ENCODE measurements around the gene CACNG4.

CACNG4 gene

GRCh38 chr17:67041531-67041930 is 77.0 kb downstream of the CACNG4 start:
- no peak for DNase-seq (ENCODE audit: low read depth)
- TF ChIP-seq, protein P1, sequence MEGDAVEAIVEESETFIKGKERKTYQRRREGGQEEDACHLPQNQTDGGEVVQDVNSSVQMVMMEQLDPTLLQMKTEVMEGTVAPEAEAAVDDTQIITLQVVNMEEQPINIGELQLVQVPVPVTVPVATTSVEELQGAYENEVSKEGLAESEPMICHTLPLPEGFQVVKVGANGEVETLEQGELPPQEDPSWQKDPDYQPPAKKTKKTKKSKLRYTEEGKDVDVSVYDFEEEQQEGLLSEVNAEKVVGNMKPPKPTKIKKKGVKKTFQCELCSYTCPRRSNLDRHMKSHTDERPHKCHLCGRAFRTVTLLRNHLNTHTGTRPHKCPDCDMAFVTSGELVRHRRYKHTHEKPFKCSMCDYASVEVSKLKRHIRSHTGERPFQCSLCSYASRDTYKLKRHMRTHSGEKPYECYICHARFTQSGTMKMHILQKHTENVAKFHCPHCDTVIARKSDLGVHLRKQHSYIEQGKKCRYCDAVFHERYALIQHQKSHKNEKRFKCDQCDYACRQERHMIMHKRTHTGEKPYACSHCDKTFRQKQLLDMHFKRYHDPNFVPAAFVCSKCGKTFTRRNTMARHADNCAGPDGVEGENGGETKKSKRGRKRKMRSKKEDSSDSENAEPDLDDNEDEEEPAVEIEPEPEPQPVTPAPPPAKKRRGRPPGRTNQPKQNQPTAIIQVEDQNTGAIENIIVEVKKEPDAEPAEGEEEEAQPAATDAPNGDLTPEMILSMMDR (conservative IDR thresholded peaks at IDR 0.05; ENCODE audit: low read length): no peak
- H3K4me3 ChIP-seq (ENCODE audit: low read length): no peak overlapping the region

- DNase-seq (ENCODE audit: low read depth): no peak
- TF ChIP-seq, protein P1 (conservative IDR thresholded peaks at IDR 0.05; ENCODE audit: low read length): no peak
- H3K4me3 ChIP-seq (ENCODE audit: low read length): no peak overlapping the region
Observed at GRCh38 chr17:67041941-67042899, 77.7 kb downstream of the CACNG4 start.

DNA sequence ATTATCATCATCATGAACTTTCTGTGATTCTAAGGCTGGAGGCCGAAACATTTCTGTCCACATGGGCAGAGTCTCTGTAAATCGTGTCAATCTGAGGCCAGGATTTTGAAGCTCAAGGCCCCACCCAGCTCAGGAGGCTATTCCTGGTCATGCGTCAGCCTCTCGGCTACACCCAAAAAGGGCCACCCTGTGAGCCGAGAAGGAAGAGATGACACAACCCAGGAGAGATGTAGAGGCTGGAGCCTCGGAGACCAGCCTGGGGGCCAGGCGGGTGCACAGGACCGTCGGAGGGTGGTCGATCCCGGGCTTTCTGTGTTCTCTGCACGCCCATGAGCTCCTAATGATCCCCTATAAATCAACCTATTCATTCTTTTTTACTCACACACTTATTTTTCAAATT is 78.8 kb downstream of the CACNG4 start:
- no peak for DNase-seq (ENCODE audit: low read depth)
- H3K4me3 ChIP-seq (ENCODE audit: low read length): no peak overlapping the region
- TF ChIP-seq, protein P1 (conservative IDR thresholded peaks at IDR 0.05; ENCODE audit: low read length): no peak

- TF ChIP-seq, protein P1 (conservative IDR thresholded peaks at IDR 0.05; ENCODE audit: low read length): no peak
- no peak within 1 kb of the TSS for H3K4me3 ChIP-seq (ENCODE audit: low read length)
- DNase-seq (ENCODE audit: low read depth): no peak
Observed at GRCh38 chr17:67044016-67044772, 79.7 kb downstream of the CACNG4 start, which contains the start of gene CACNG1. TSS of gene CACNG1 (plus strand) at chr17:67044554. CDS start at chr17:67044661, 107 bp downstream.

GRCh38 chr17:67044940-67045339 is 80.4 kb downstream of the CACNG4 start:
- DNase-seq (ENCODE audit: low read depth): no peak
- TF ChIP-seq, protein P1 (conservative IDR thresholded peaks at IDR 0.05; ENCODE audit: low read length): no peak
- no peak overlapping the region for H3K4me3 ChIP-seq (ENCODE audit: low read length)

DNA sequence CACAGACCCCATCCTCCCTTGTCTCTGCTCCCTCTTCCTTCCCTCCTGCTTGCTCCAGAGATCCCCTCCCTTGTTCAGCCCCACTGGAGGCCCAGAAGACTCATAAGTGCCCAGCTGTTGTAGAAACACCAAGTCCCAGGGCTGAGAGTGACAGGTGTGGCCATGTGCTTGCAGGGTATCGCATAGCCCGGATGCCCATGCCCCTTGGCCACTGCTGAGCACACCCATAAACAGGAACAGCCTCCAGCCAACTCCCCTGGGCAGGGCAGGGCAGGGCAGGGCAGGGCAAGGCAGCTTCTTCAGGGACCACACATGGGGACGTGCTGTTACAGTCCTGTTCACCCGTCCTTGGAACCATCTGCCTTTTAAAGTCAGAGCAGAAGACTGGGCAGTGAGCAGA is 81.9 kb downstream of the CACNG4 start:
- no peak for DNase-seq (ENCODE audit: low read depth)
- no peak overlapping the region for H3K4me3 ChIP-seq (ENCODE audit: low read length)
- TF ChIP-seq, protein P1 (conservative IDR thresholded peaks at IDR 0.05; ENCODE audit: low read length): no peak
